Hepatocyte (in vitro differentiated cells): ENCODE data around the gene MPST.

ENCODE experiments used
- CTCF ChIP-seq: fragments of 200-600 bp; sonication (generic); IDR thresholded peaks from 2 replicates; pipeline ENCODE4 v1.5.1; 2016; ENCODE audit warnings: antibody characterized with exemption, mild to moderate bottlenecking; ENCODE audit not compliant: poor library complexity
- EZH2 ChIP-seq: fragments of 200-600 bp; sonication (generic); IDR thresholded peaks from 2 replicates; pipeline ENCODE4 v1.6.1; 2016; ENCODE audit warnings: antibody characterized with exemption, mild to moderate bottlenecking, borderline replicate concordance
- EZH2phosphoT487 ChIP-seq: fragments of 200-600 bp; sonication (generic); IDR thresholded peaks from one replicate; pipeline ENCODE4 v1.6.1; 2018; ENCODE audit warnings: antibody characterized with exemption, mild to moderate bottlenecking, low read depth, moderate library complexity; ENCODE audit not compliant: unreplicated experiment, severe bottlenecking

GRCh38 chr22:37060801-37061610 is 41.5 kb downstream of the MPST start:
- TF ChIP-seq CTCF = no peak
- TF ChIP-seq EZH2phosphoT487 = no peak
- no peak for TF ChIP-seq EZH2
